ENCODE results near the gene SIN3B. TPM values are rescaled to one million over a fixed set of nuclear protein-coding genes. Genes with fewer than 3 reads are reported as not detected.

SIN3B gene
- 10 to 100 TPM; 61.1 to 82.7 TPM for total RNA-seq
- 10 to 100 TPM in 1 of 2 donors, 1 to 10 TPM in 1; 7.1 to 52.2 TPM for polyA plus RNA-seq
- long read RNA-seq, donor 1, partial matches to known transcripts: 7 of 13 reads
- long read RNA-seq, donor 1, other reads (novel, unspliced or antisense): 2 of 13 reads
- long read RNA-seq, donor 2, full-length matches to known transcripts: 6 of 16 reads
- long read RNA-seq, donor 2, partial matches to known transcripts: 4 of 16 reads
- long read RNA-seq, donor 2, other reads (novel, unspliced or antisense): 6 of 16 reads

GRCh38 chr19:16829010-16829821 lies at the start of gene SIN3B:
Gene SIN3B, plus strand, starts transcription at chr19:16829398. Its CDS starts 23 bp downstream, at chr19:16829421.
- Histone ChIP-seq H3K36me3 (ENCODE audit: control insufficient read depth in 1 of 2, insufficient read depth in 2 of 2, low read length in 1 of 2) (peaks cover 2% of the 10 kb centered on the region in 2 donors), H3K9me3 (ENCODE audit: control insufficient read depth, low read length) (no peaks in the 10 kb centered on the region), H3K27ac (ENCODE audit: low read depth in 1 of 2, low read length in 2 of 2) (no peak within 1 kb of the TSS), H3K27me3 (ENCODE audit: control insufficient read depth in 1 of 2, insufficient read depth in 2 of 2, low read length in 1 of 2) (no peaks in the 10 kb centered on the region), H3K4me3 (ENCODE audit: low read length in 2 of 2) (peak within 1 kb of the TSS; percentile 95 to 96), H3K4me1 (ENCODE audit: control insufficient read depth in 1 of 2, insufficient read depth in 2 of 2, low read length in 2 of 2) (peaks cover 0 to 2% of the 10 kb centered on the region in 2 donors)
- ATAC-seq (ENCODE audit: low FRiP score) (peak; percentile 91), DNase-seq (peak; percentile 87 to 96)
- 1 to 2% methylated on average over 38 to 63 of the region's 63 CpGs for WGBS, 2 donors
- intact Hi-C loops (cut with DNase I): loop anchor here (5.0 kb wide), 2 partner anchors 57 to 68 kb away; no protein-coding TSS in a partner anchor

GRCh38 chr19:16779539-16780163 lies 49.5 kb upstream of the SIN3B start:
- Histone ChIP-seq H3K9me3 (ENCODE audit: control insufficient read depth, low read length) (peaks cover 1% of the 10 kb centered on the region), H3K4me3 (ENCODE audit: low read length in 2 of 2) (no peak overlapping the region), H3K27me3 (ENCODE audit: control insufficient read depth in 1 of 2, insufficient read depth in 2 of 2, low read length in 1 of 2) (no peaks in the 10 kb centered on the region), H3K27ac (ENCODE audit: low read depth in 1 of 2, low read length in 2 of 2) (no peak overlapping the region), H3K36me3 (ENCODE audit: control insufficient read depth in 1 of 2, insufficient read depth in 2 of 2, low read length in 1 of 2) (no peaks in the 10 kb centered on the region), H3K4me1 (ENCODE audit: control insufficient read depth in 1 of 2, insufficient read depth in 2 of 2, low read length in 2 of 2) (no peaks in the 10 kb centered on the region)
- DNase-seq (no peak), ATAC-seq (ENCODE audit: low FRiP score) (no peak)
- intact Hi-C loops (cut with DNase I): loop anchor here in 1 of 2 donors (10.0 kb wide), 1 partner anchor 115 kb away; no protein-coding TSS in a partner anchor
- WGBS, 2 donors: 68 to 70% methylated on average over 3 of the region's 3 CpGs

GRCh38 chr19:16782719-16783118 lies 46.5 kb upstream of the SIN3B start:
- intact Hi-C loops (cut with DNase I): no loop called here
- Histone ChIP-seq H3K27ac (ENCODE audit: low read depth in 1 of 2, low read length in 2 of 2) (no peak overlapping the region), H3K4me1 (ENCODE audit: control insufficient read depth in 1 of 2, insufficient read depth in 2 of 2, low read length in 2 of 2) (no peaks in the 10 kb centered on the region), H3K4me3 (ENCODE audit: low read length in 2 of 2) (no peak overlapping the region), H3K27me3 (ENCODE audit: control insufficient read depth in 1 of 2, insufficient read depth in 2 of 2, low read length in 1 of 2) (no peaks in the 10 kb centered on the region), H3K36me3 (ENCODE audit: control insufficient read depth in 1 of 2, insufficient read depth in 2 of 2, low read length in 1 of 2) (no peaks in the 10 kb centered on the region), H3K9me3 (ENCODE audit: control insufficient read depth, low read length) (no peaks in the 10 kb centered on the region)
- 55 to 80% methylated on average over 1 of the region's 1 CpG for WGBS, 2 donors
- DNase-seq (peak in 1 of 2 donors; percentile 10), ATAC-seq (ENCODE audit: low FRiP score) (no peak)

- Histone ChIP-seq H3K27me3 (ENCODE audit: control insufficient read depth in 1 of 2, insufficient read depth in 2 of 2, low read length in 1 of 2) (no peaks in the 10 kb centered on the region), H3K36me3 (ENCODE audit: control insufficient read depth in 1 of 2, insufficient read depth in 2 of 2, low read length in 1 of 2) (no peaks in the 10 kb centered on the region), H3K9me3 (ENCODE audit: control insufficient read depth, low read length) (peaks cover 5% of the 10 kb centered on the region), H3K4me1 (ENCODE audit: control insufficient read depth in 1 of 2, insufficient read depth in 2 of 2, low read length in 2 of 2) (no peaks in the 10 kb centered on the region), H3K27ac (ENCODE audit: low read depth in 1 of 2, low read length in 2 of 2) (no peak overlapping the region), H3K4me3 (ENCODE audit: low read length in 2 of 2) (no peak overlapping the region)
- DNase-seq (no peak), ATAC-seq (ENCODE audit: low FRiP score) (no peak)
- intact Hi-C loops (cut with DNase I): no loop called here
- 89 to 100% methylated on average over 2 of the region's 2 CpGs for WGBS, 2 donors
Measured at GRCh38 chr19:16788479-16788878, 40.7 kb upstream of the SIN3B start.

GRCh38 chr19:16789238-16789637 lies 40.0 kb upstream of the SIN3B start:
- Histone ChIP-seq H3K27me3 (ENCODE audit: control insufficient read depth in 1 of 2, insufficient read depth in 2 of 2, low read length in 1 of 2) (no peaks in the 10 kb centered on the region), H3K9me3 (ENCODE audit: control insufficient read depth, low read length) (peaks cover 5% of the 10 kb centered on the region), H3K27ac (ENCODE audit: low read depth in 1 of 2, low read length in 2 of 2) (no peak overlapping the region), H3K4me3 (ENCODE audit: low read length in 2 of 2) (no peak overlapping the region), H3K36me3 (ENCODE audit: control insufficient read depth in 1 of 2, insufficient read depth in 2 of 2, low read length in 1 of 2) (no peaks in the 10 kb centered on the region), H3K4me1 (ENCODE audit: control insufficient read depth in 1 of 2, insufficient read depth in 2 of 2, low read length in 2 of 2) (no peaks in the 10 kb centered on the region)
- intact Hi-C loops (cut with DNase I): no loop called here
- WGBS, 2 donors: 87 to 94% methylated on average over 1 of the region's 1 CpG
- no peak for ATAC-seq (ENCODE audit: low FRiP score)
- no peak for DNase-seq

- WGBS, 2 donors: 22 to 62% methylated on average over 1 of the region's 1 CpG
- ATAC-seq (ENCODE audit: low FRiP score) (no peak), DNase-seq (no peak)
- Histone ChIP-seq H3K36me3 (ENCODE audit: control insufficient read depth in 1 of 2, insufficient read depth in 2 of 2, low read length in 1 of 2) (no peaks in the 10 kb centered on the region), H3K4me1 (ENCODE audit: control insufficient read depth in 1 of 2, insufficient read depth in 2 of 2, low read length in 2 of 2) (no peaks in the 10 kb centered on the region), H3K4me3 (ENCODE audit: low read length in 2 of 2) (no peak overlapping the region), H3K27me3 (ENCODE audit: control insufficient read depth in 1 of 2, insufficient read depth in 2 of 2, low read length in 1 of 2) (no peaks in the 10 kb centered on the region), H3K9me3 (ENCODE audit: control insufficient read depth, low read length) (peaks cover 5% of the 10 kb centered on the region), H3K27ac (ENCODE audit: low read depth in 1 of 2, low read length in 2 of 2) (no peak overlapping the region)
- intact Hi-C loops (cut with DNase I): no loop called here
Measured at GRCh38 chr19:16790051-16790450, 39.1 kb upstream of the SIN3B start.

- H3K27me3 ChIP-seq (ENCODE audit: control insufficient read depth in 1 of 2, insufficient read depth in 2 of 2, low read length in 1 of 2): no peaks in the 10 kb centered on the region
- DNase-seq (no peak), ATAC-seq (ENCODE audit: low FRiP score) (no peak)
- H3K27ac ChIP-seq (ENCODE audit: low read depth in 1 of 2, low read length in 2 of 2): no peak overlapping the region
- intact Hi-C loops (cut with DNase I): no loop called here
- 83 to 86% methylated on average over 10 of the region's 10 CpGs for WGBS, 2 donors
- no peaks in the 10 kb centered on the region for H3K4me1 ChIP-seq (ENCODE audit: control insufficient read depth in 1 of 2, insufficient read depth in 2 of 2, low read length in 2 of 2)
- no peaks in the 10 kb centered on the region for H3K36me3 ChIP-seq (ENCODE audit: control insufficient read depth in 1 of 2, insufficient read depth in 2 of 2, low read length in 1 of 2)
- no peak overlapping the region for H3K4me3 ChIP-seq (ENCODE audit: low read length in 2 of 2)
- peaks cover 5% of the 10 kb centered on the region for H3K9me3 ChIP-seq (ENCODE audit: control insufficient read depth, low read length)
Measured at GRCh38 chr19:16791942-16792341, 37.3 kb upstream of the SIN3B start.

GRCh38 chr19:16794456-16795441 lies 34.4 kb upstream of the SIN3B start:
- H3K27me3 ChIP-seq (ENCODE audit: control insufficient read depth in 1 of 2, insufficient read depth in 2 of 2, low read length in 1 of 2): no peaks in the 10 kb centered on the region
- WGBS, 2 donors: 82 to 83% methylated on average over 17 of the region's 17 CpGs
- DNase-seq: peak in 1 of 2 donors; percentile 48
- H3K4me1 ChIP-seq (ENCODE audit: control insufficient read depth in 1 of 2, insufficient read depth in 2 of 2, low read length in 2 of 2): no peaks in the 10 kb centered on the region
- H3K36me3 ChIP-seq (ENCODE audit: control insufficient read depth in 1 of 2, insufficient read depth in 2 of 2, low read length in 1 of 2): no peaks in the 10 kb centered on the region
- ATAC-seq (ENCODE audit: low FRiP score): no peak
- no peak overlapping the region for H3K27ac ChIP-seq (ENCODE audit: low read depth in 1 of 2, low read length in 2 of 2)
- H3K4me3 ChIP-seq (ENCODE audit: low read length in 2 of 2): no peak overlapping the region
- peaks cover 1% of the 10 kb centered on the region for H3K9me3 ChIP-seq (ENCODE audit: control insufficient read depth, low read length)
- intact Hi-C loops (cut with DNase I): no loop called here

Measured in aorta (tissue), 5 donors.